Measurements from ENCODE around the gene SERPINA4.
"Not testable (repeated sequence)": the region's sequence is repeated elsewhere in the genome, so short reads cannot be mapped to it uniquely, and the experiment has no call there.

The SERPINA4 gene

DNA sequence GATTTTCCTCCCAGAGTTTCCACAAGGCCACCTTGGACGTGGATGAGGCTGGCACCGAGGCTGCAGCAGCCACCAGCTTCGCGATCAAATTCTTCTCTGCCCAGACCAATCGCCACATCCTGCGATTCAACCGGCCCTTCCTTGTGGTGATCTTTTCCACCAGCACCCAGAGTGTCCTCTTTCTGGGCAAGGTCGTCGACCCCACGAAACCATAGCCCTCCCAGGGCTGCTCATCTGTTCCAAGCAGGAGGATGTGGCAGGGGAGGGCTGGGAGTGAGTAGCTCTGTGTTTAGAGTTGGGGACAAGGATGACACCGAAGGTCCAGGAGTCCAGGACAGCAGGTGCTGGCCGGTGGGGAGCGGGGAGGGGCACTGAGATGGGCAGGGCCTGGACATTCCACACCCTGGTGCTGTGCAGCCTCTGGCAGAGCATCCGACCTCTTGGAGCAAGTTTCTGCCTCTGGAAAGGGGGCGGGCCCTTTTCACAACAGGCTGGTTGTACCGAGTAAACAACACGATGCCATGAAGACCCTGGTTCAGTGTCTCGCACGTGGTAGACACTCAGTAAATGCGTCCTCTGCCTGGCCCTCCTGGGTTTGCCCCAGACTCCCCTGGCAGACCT is 8.2 kb downstream of the SERPINA4 start:
- no peak for DNase-seq (ENCODE audit: low spot score)

DNA sequence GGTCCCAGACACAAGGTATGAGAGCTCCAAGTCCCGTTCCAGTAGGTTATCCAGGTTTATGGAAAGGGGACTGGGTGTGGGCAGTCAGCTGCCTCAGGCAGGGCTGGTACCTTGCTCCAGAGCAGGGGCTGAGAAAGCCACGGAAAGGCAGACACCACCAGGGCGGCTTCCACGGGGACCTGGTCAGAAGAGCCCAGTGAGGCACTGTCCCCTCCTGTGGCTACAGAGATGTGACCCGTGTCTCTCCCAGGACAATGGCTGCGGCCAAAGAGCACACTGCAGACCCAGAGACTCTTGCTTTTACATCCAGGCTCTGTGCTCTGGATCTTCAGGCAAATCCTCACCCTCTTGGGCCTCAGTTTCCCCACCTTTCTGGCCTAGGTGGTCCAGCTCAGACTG is 8.8 kb downstream of the SERPINA4 start:
- no peak for DNase-seq (ENCODE audit: low spot score)

DNA sequence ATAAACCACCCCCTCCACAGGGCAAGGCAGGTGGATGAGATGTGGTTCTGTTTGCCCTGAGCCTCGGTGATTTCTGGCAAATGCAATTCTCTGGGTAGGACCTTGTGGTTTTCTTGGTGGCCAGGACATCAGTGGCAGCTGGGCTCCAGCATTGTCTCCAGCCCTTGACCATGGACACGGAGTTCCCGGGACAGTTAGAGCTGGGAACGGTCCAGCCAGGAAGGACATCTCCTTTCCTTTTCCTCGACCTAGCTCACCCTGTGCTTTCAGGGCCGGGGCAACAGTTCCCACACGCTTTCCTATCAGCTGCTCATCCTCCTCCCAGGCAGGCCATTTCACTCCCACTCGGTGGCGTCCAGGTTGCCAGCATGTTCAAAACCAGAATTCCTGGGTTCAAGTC is 9.2 kb downstream of the SERPINA4 start:
- no peak for DNase-seq (ENCODE audit: low spot score)

DNA sequence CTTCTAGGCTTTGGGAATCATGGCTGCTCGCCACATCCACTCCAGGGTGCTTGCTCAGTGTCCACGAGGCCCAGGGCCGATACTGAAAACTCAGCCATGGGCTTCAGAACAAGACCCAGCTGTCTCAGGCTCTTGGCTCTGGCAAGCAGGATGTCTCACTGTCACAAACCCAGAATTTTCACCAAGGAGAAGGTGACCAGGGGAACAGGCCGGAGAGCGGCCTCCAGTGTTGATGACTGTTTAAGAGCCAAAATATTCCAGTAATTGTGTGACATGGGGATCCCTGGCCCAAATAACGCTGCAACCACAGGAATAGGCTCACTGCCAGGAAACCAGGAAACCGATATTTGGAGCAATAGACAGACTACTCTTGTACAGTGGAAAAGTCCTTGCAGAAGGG is 10.2 kb downstream of the SERPINA4 start:
- DNase-seq (ENCODE audit: low spot score): no peak

DNA sequence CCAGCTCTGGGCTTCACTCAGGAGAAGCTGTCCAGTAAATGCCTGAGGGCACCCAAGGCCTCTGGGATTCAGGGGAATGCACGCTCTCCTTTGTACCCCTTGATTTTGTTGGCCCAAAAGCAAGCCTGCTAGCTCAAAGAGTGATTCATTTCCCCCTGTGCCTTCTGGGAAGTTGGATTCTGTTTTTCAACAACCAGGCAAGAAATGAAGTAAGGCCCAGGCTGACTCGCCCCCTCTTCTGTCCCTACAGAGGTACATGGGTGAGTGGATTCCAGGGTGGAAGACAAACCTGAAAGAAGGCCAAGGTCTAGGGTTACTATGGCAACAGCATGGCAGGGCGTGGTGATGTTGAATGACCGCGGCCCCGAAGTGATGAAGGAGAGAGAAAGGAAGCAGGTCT is 10.7 kb downstream of the SERPINA4 start:
- DNase-seq (ENCODE audit: low spot score): peak; percentile 73

DNA sequence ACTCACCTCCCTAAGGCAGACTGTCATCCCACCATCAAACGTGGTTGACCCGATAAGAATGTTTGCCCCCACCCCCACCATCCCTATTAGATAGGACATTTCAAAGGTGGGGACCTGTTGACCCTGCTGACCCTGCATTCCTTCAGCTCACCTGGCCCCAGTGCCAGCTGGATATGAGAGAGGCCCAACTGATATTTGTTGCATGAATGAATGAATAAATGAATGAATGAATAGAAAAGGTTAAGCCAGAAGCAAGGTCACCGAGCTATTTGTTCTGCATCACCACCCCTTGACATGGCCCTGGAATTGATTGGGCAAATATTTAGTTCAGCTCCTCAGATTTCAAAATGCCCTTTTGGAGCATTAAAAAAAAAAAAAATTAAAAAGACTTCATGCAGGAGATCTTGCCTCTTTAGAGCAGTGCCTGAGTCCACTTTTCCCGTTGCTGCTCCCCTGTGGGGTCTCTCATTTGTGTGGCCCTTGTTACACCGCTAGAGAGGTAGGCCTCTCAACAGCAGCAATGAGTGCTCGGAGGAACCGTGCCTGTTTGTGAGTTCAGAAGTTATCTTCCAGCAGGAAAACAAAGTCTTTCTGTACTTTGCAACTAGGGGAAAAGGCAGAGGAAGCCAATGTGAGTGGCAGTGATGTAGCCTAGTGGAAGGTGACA is 11.5 kb downstream of the SERPINA4 start:
- no peak for DNase-seq (ENCODE audit: low spot score)

DNA sequence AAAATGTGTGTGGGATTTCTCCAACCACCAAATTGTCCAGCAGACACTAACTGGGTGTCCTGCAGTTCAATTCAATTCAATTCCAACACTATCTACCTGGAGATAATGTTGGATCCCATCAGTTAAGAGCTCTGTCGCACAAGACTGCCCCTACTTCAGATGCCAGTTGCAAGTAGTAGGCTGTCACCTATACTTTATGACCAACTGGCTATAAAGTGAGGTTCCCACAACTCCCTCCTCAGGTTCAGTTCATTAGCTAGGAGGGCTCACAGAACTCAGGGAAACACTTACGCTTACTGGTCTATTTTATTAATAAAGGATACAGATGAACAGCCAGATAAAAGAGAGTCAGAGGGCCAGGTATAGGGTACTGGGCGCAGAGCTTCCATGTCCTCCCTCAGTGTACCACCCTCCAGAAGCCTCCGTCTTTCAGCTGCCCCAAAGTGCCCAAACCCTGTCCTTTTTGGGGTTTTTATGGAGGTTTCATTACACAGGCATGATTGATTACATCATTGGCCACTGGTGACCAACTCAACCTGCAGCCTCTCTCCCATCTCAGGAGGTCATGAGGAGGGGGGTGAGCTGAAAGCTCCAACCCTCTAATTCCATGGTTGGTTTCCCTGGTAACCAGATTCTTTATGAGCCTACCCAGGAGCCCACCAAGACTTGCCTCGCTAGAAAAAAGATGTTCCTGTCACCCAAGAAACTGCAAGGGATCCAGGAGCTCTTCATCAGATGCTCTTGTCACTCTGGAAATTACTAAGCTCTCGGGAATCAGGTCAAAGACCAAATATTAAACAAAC is 12.4 kb downstream of the SERPINA4 start:
- no peak for DNase-seq (ENCODE audit: low spot score)

DNA sequence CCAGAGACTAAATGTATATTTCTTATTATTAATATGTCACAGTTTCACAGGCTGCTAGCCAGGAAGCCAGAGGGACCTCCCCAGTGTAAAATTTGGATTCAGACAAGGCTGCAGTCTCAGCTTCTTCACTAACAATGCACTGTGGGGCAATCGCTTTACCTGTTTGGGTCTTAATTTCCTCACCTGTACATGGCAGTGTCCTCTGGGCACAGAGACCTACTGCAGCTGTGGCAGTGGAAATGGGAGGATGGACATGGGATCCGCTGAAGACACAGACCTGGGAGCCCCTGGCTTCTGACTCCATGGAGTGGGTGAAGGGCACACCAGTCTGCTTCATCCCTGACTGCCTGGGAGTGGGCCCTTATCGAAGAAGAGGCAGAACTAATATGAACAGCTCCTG is 13.1 kb downstream of the SERPINA4 start:
- DNase-seq (ENCODE audit: low spot score): no peak

DNA sequence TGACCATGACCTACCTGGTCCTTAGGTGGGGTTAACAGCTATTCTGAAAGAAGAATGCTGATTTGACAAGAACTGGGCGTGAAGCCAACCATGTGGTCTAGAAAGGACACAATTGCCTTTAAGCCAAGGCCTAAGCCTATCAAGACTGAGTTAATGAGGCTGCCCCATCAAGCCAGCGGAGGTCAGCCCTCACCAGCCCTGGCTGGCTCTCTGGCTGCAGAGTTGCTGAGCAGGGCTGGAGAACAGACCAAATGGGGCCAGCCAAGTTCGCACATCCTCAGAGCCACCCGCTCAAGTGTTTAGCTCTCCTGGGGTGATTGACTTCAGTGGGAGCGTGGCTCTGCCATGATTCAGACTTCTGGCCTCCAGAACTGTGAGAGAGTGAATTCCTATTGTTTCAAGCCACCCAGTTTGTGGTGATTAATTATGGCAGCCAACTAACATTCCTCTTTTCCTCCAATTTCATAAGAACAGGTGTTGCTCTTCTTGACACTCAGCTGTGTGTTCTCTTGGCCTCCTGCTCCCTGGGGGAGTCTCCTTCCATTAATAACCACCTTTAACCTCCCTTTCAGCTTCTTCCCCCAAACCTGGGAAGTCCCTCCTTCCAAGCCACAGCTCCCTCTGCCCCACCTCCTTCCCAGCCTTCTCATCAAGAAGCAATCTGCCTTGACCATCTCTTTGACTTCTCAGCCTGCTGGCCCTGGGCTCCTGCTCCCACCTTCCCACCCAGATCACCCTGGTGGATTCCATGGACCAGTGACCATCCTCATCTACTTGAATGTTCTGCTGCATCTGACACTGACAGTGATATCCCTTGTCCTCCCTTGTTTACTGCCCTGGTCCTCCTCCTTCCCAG is 14.7 kb downstream of the SERPINA4 start:
- peak; percentile 92 for DNase-seq (ENCODE audit: low spot score)

DNA sequence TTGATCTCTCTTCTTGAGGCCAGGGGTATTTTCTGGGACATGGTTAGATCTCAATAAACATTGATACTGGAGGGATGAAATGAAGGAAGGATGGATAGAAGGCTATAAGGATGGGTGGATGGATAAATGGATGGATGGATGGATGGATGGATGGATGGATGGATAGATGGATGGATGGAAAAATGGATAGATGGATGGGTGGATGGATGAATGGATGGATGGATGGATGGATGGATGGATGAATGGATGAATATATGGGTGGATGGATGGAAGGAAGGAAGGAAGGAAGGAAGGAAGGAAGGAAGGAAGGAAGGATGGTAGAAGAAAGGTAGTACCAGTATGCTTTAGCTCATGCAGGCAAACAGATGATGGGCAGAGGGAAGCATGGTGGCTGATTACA is 16.2 kb downstream of the SERPINA4 start:
- DNase-seq (ENCODE audit: low spot score): not testable (repeated sequence)

DNA sequence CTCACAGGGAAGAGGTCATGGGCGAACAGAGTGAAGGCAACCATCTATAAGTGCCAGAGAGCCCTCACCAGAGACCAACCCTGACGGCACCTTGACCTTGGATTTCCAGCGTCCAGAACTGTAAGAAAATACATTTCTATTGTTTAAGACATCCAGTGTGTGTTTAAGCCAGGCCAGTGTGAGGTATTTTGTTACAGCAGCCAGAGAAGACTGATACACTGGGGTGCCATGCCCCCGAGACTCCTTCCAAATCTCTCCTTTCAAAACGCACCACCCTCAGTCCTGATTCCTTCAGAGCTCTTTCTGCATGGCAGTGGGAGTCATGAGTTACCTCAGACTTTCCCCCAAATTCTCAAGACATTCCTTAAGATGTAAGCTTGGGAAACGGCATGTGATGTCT is 17.5 kb downstream of the SERPINA4 start:
- DNase-seq (ENCODE audit: low spot score): no peak

DNA sequence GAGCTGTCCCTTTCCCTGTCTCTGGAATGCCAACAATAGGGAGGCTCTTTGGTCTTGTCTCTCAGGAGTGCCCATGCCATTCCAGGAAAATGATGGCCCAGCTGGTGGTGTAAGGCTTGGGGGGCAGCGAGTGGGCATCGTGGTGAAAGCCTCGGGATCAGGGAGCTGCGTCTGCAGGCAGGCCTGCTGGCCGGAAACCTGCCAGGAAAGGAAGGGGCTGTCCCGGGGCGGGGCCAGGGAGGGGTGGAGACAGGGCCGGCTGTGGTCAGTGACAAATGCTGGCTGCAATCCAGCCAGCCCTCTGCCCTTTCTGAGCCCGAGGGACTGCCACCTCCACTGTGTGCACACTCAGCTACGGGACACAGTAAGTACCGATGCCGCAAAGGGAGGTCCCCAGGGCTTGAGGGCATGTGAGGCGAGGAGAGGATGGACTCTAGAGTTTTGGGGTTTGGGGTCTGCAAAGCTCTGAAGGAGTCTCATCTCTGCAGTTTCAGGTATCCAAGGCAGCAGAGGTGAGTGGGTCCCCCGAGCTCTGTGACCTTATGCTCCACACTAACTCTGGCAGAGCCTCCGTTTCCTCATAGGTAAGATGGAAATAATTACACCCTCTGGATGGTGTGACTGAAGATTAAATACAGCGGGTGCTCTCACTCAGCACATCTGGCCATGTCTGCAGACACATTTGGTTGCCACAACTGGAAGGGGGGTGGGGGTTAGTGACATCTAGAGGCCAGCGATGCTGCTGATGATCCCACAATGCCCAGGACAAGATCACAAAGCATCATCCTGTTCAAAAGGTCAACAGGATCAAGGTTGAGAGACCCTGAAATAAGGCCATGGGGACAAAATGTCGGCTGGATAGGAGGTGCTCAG is 20.1 kb downstream of the SERPINA4 start, which contains the start of gene SERPINA5:
Gene SERPINA5, plus strand, starts transcription at position 300 of the 873 bp plus-strand sequence. CDS start 5,937 bp downstream, outside the sequence.
- peak; percentile 78 for DNase-seq (ENCODE audit: low spot score)

DNA sequence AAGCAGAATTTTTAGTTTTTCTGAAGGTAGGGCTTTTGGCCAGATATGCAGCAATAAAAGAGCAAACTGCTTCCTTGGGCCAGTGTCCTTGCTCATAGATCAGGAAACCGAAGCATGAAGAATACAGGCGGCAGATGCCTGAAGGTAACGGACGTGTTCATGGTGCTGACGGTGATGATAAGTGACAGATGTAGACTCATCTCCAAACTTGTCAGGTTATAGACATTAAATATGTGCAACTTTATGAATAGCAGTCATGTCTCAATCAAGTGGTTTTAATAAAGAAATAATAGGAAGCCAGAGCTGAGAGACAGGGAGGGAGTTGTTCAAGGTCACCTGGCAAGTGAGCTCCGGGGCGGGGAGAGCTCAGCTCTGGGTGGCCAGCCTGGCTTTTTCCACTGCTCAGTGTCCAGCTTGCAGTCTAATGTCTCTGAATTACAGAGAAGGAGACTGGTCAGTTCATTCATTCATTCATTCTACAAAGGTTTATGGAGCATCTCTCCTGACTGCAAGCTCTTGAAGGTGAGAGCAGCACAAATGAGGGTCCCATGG is 21.0 kb downstream of the SERPINA4 start:
- DNase-seq (ENCODE audit: low spot score): no peak

DNA sequence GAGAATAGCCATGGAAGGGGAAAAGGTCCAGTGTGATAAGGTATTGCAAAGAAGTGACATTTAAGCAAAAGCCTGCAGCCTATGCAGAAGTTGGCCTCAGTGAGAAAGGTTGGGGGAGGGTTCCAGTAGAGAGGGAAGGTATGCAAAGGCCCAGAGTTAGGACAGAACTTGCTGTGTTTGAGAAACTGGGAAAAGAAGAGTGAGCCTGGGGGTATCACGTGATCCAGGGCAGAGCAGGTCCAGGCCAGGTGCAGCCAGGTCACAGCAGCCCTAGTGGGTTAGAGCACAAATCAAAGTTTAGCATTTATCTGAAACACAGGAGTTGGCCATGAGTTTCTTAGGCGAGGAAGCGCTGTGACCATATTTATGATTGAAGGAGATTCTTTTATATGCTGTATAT is 21.6 kb downstream of the SERPINA4 start:
- DNase-seq (ENCODE audit: low spot score): no peak

DNA sequence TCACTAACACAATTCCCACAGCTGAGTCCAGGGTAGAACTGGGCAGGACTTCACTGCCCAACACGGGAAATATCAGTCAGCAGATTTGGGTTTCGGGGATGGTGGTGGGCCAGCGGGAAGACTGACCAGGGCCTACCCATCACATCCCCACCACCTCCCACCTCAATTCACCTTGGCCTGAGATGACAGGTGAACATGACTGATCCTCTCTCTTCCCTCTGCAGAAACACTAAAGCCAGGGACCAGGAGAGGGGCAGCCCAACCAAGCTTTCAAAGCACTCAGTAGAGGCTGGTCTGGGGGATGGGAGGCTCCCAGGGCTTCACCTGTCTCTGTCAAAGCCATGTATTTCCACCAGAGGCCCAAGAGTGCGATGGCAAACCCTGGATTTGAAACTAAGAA is 22.3 kb downstream of the SERPINA4 start:
- DNase-seq (ENCODE audit: low spot score): no peak

DNA sequence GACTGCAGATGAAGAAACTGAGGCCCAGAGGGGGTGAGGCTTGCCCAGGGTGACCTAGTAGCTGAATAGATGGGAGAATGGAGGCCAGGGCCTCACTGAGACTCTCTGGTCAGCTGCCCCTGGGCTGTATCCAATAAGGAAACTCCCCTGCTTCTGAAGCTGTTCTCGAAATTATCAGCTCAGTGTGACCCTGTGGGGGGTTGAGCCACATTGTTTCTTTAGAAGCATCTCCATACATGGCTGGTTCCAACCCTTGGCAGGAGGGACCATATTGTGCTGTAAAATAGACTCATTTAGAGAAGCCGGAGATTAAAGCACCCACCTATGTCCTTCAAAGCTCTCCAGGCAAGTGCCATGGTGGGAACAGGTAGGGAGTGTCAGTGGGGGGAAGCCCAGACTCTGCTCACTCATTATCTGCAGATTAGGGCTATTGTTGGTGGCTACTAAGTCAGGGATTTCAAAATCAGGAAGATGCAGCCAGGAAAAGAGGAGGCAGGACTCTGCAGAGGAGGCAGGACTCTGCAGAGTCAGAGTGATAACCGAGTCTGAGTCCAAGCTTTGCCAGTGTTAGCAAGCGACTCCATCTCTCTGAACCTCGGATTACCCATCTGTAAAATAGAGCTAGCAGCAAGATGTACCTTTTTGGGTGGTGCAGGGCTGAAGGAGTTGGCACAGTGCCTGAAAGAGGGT is 23.5 kb downstream of the SERPINA4 start:
- no peak for DNase-seq (ENCODE audit: low spot score)

DNA sequence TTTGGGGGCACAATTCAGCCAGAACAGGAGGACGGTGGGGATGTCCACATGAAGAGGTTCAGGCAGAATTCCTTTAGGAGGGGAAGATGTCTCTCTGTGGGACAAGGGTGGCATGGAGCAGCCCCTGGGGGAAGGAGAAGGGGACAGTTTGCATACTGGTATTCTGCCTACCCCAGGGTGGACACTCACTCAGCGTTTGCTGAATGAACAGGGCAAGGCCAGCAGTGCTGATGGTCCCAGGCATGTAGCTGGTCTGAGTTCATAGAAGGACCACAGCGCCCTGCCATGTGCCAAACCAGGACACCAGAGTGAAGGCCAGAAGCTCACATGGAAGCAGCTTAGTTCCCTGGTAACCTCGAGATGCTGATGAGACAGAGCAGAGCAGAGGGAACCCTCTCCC is 25.4 kb downstream of the SERPINA4 start:
- DNase-seq (ENCODE audit: low spot score): no peak

DNA sequence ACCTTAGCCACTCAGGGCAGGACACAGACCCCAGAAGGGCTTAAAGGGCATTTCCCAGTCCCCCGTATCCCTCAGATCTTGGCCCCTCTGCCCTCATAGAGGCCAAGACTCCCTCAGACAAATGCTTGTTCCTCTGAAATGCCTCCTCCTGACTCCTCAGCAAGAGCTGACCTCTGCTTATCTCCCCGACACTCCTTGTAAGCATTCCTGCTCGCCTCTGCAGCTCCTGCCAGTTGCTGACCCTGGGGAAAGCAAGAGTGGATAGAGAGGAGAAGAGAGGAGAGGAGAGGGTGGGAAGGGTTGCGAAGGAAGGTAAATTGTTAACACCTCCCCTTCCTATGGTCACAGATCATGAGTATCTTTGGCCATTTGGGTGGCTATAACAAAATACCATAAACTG is 27.1 kb downstream of the SERPINA4 start:
- no peak for DNase-seq (ENCODE audit: low spot score)

DNA sequence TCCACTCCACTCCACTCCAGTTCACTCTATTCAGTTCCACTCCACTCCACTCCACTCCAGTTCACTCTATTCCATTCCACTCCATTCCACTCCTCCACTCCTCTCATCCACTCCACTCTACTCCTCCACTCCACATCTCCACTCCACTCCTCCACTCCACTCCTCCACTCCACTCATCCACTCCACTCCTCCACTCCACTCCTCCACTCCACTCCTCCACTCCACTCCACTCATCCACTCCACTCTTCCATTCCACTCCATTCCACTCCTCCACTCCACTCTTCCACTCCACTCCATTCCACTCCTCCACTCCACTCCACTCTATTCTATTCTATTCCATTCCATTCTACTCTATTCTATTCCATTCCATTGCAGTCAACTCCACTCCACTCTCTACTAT is 29.8 kb downstream of the SERPINA4 start:
- DNase-seq (ENCODE audit: low spot score): no peak

DNA sequence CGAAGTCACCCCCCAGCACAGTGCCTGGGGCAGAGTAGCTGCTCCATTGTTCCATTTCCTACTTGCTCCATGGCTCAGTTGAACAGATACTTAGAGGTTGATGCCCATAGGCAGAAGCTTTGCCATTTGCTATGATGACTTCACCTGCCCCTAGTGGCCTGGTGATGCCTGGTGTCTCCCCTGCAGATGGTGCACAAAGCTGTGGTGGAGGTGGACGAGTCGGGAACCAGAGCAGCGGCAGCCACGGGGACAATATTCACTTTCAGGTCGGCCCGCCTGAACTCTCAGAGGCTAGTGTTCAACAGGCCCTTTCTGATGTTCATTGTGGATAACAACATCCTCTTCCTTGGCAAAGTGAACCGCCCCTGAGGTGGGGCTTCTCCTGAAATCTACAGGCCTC is 30.6 kb downstream of the SERPINA4 start:
- DNase-seq (ENCODE audit: low spot score): no peak
